Measurements from ENCODE around the gene LRRC8D. TPM values are rescaled to one million over a fixed set of nuclear protein-coding genes. Genes with fewer than 3 reads are reported as not detected.
A peak's percentile ranks its signal among the peaks of the same experiment; 100 is the strongest.

The LRRC8D gene
- total RNA-seq, 1 experiment from 2014 or later: 42.0 TPM

- intact Hi-C loops (cut with micrococcal nuclease): no loop called here
- peak overlapping the region; percentile 35 for H3K4me3 Mint-ChIP-seq (ENCODE audit: unreplicated experiment)
- POLR2A ChIA-PET: interaction anchor here (1.0 to 2.1 kb wide), 6 partner anchors 9 to 34 kb away, joined by 3 to 21 read pairs (median 6); partner anchors contain the start of gene LRRC8D
These were observed 34.7 kb downstream of the LRRC8D start for GRCh38 chr1:89855413-89856123.

DNA sequence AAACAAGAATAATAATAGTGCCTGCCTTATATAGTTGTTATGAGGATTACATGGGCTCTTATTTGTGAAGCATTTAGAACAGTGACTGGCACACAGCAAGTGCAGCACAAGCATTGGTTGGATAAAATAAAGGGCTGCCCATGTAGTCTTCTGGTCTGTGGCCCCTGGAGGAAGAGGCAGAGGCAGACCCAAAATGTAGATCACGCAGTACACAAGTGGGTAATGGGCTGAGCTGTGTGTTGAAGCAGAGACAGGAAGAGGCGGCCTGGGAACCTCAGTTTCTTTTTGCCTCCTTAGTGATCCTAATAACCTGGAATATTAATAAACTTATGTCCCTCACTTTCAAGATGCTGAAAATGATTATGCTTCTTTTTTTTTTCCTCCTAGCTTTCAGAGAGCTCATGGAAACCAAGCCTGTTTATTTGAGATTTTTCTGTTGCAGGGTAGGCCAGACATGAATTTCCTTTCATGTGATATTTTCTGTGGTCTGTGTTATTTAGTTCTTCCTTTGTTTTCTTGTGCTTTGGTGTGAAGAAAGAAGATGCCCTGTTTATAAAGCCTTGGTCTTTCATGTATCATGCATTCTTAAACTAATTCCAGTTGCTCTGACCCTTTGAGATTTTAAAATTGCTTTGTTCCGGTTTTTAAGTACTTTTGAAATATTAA lies 42.5 kb downstream of the LRRC8D start:
- POLR2A ChIA-PET: interaction anchor here (1.5 to 2.7 kb wide), 6 partner anchors 11 to 42 kb away, joined by 3 to 9 read pairs (median 6); no protein-coding TSS in a partner anchor
- intact Hi-C loops (cut with micrococcal nuclease): no loop called here
- no peak for TF ChIP-seq CTCF (IDR thresholded peaks at IDR 0.05; ENCODE audit: unreplicated experiment)
- H3K4me1 Mint-ChIP-seq (ENCODE audit: insufficient read depth, unreplicated experiment): peaks cover 14% of the 10 kb centered on the region
- no TSS peak for BruUV-seq (replicated peaks)
- no peaks in the 10 kb centered on the region for H3K9me3 Mint-ChIP-seq (ENCODE audit: unreplicated experiment)
- peak overlapping the region; percentile 35 for H3K27ac Mint-ChIP-seq (ENCODE audit: low read depth, unreplicated experiment)
- no peak for DNase-seq (ENCODE audit: unreplicated experiment)
- H3K27me3 Mint-ChIP-seq (ENCODE audit: insufficient read depth, unreplicated experiment): no peaks in the 10 kb centered on the region
- CTCF ChIA-PET: no interaction called here
- no peak overlapping the region for H3K4me3 Mint-ChIP-seq (ENCODE audit: unreplicated experiment)
- H3K36me3 Mint-ChIP-seq (ENCODE audit: insufficient read depth, unreplicated experiment): peaks cover 29% of the 10 kb centered on the region

More at GRCh38 chr1:89855413-89856123, 34.7 kb downstream of the LRRC8D start:
- Mint-ChIP-seq H3K36me3 (ENCODE audit: insufficient read depth, unreplicated experiment) (peaks cover 10% of the 10 kb centered on the region), H3K4me1 (ENCODE audit: insufficient read depth, unreplicated experiment) (no peaks in the 10 kb centered on the region), H3K9me3 (ENCODE audit: unreplicated experiment) (no peaks in the 10 kb centered on the region), H3K27ac (ENCODE audit: low read depth, unreplicated experiment) (no peak overlapping the region), H3K27me3 (ENCODE audit: insufficient read depth, unreplicated experiment) (no peaks in the 10 kb centered on the region)
- BruUV-seq (replicated peaks): no TSS peak
- CTCF ChIA-PET: interaction anchor here (0.7 to 1.0 kb wide), 3 partner anchors 10 to 17 kb away, joined by 3 to 4 read pairs (median 3); no protein-coding TSS in a partner anchor
- DNase-seq (ENCODE audit: unreplicated experiment): peak; percentile 39
- TF ChIP-seq CTCF (IDR thresholded peaks at IDR 0.05; ENCODE audit: unreplicated experiment): no peak

GRCh38 chr1:89865498-89866382 lies 44.9 kb downstream of the LRRC8D start:
- intact Hi-C loops (cut with micrococcal nuclease): no loop called here
- POLR2A ChIA-PET: interaction anchor here (1.0 to 2.7 kb wide), 5 partner anchors 10 to 77 kb away, joined by 3 to 9 read pairs (median 8); no protein-coding TSS in a partner anchor
- no TSS peak for BruUV-seq (replicated peaks)
- peaks cover 44% of the 10 kb centered on the region for H3K36me3 Mint-ChIP-seq (ENCODE audit: insufficient read depth, unreplicated experiment)
- no peak overlapping the region for H3K4me3 Mint-ChIP-seq (ENCODE audit: unreplicated experiment)
- H3K27ac Mint-ChIP-seq (ENCODE audit: low read depth, unreplicated experiment): peak overlapping the region; percentile 5
- DNase-seq (ENCODE audit: unreplicated experiment): peak; percentile 60
- CTCF ChIA-PET: interaction anchor here (0.7 to 1.5 kb wide), 2 partner anchors 10 to 59 kb away, joined by 4 read pairs; no protein-coding TSS in a partner anchor
- TF ChIP-seq CTCF (IDR thresholded peaks at IDR 0.05; ENCODE audit: unreplicated experiment): no peak
- no peaks in the 10 kb centered on the region for H3K9me3 Mint-ChIP-seq (ENCODE audit: unreplicated experiment)
- H3K4me1 Mint-ChIP-seq (ENCODE audit: insufficient read depth, unreplicated experiment): peaks cover 14% of the 10 kb centered on the region
- H3K27me3 Mint-ChIP-seq (ENCODE audit: insufficient read depth, unreplicated experiment): no peaks in the 10 kb centered on the region
